Progenitor cell of endocrine pancreas (in vitro differentiated cells): ENCODE measurements around the gene CPED1. TPM values are rescaled to one million over a fixed set of nuclear protein-coding genes. Genes with fewer than 3 reads are reported as not detected.

ENCODE experiments used
- DNase-seq: peaks from one replicate; pipeline ENCODE4 v3.0.0; 2021; ENCODE audit warnings: low spot score; ENCODE audit not compliant: unreplicated experiment
- H3K27ac Mint-ChIP-seq: 2 replicates; pipeline ENCODE4 v1.8.0; 2021; ENCODE audit warnings: mild to moderate bottlenecking, moderate library complexity, mixed read lengths
- H3K27me3 Mint-ChIP-seq: 2 replicates; pipeline ENCODE4 v1.8.0; 2021; ENCODE audit warnings: mixed read lengths
- H3K36me3 Mint-ChIP-seq: 2 replicates; pipeline ENCODE4 v1.8.0; 2022; ENCODE audit warnings: mixed read lengths; ENCODE audit not compliant: insufficient read depth
- H3K4me1 Mint-ChIP-seq: 2 replicates; pipeline ENCODE4 v1.8.0; 2021; ENCODE audit warnings: low read depth, mixed read lengths
- H3K4me3 Mint-ChIP-seq: 2 replicates; pipeline ENCODE4 v1.8.0; 2021; ENCODE audit warnings: low read depth, mild to moderate bottlenecking, moderate library complexity, mixed read lengths
- H3K9me3 Mint-ChIP-seq: 2 replicates; pipeline ENCODE4 v1.8.0; 2021; ENCODE audit warnings: low read depth, mixed read lengths
- total RNA-seq: library from RNA; stranded (reverse); gene quantifications from 2 replicates; pipeline ENCODE4 v1.2.1, GENCODE V29; 2021
- TF ChIP-seq, protein P1 (sequence below): fragments of 200-600 bp; sonication (generic); IDR thresholded peaks from one replicate; pipeline ENCODE4 v1.5.0; 2021; ENCODE audit warnings: antibody characterized with exemption, mild to moderate bottlenecking; ENCODE audit not compliant: unreplicated experiment

The CPED1 gene
- total RNA-seq, 1 donor from 2014 or later, result 1.1 TPM

DNA sequence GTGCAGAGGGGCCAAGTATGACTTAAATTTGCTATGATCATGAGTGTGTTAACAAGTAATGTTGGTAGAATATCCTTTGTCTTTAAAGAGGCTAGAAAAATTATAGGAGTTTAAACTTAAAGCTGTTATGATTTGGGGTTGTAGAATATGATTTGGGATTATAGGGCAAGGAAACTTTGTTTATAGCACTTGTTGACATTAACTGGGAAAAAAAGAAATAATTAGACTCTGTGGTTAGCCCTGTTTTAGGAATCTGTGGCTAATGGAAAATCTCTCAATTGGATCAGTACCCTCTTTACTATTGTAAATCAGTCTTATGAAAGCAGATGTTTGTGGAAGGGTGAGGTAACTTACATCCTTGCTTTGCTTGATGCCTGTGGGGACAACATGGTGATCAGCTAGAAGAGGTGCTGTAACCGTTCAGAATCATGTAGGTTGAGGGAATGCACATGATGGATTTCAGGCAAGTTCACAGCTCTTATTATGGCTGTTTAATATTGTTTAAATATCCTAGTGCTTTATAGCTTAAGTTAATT, 26.8 kb upstream of the CPED1 start:
- Mint-ChIP-seq H3K9me3 (no peaks in the 10 kb centered on the region), H3K4me1 (peaks cover 2% of the 10 kb centered on the region), H3K4me3 (no peak overlapping the region), H3K36me3 (peaks cover 19% of the 10 kb centered on the region), H3K27ac (no peak overlapping the region), H3K27me3 (no peaks in the 10 kb centered on the region)
- TF ChIP-seq, protein P1, sequence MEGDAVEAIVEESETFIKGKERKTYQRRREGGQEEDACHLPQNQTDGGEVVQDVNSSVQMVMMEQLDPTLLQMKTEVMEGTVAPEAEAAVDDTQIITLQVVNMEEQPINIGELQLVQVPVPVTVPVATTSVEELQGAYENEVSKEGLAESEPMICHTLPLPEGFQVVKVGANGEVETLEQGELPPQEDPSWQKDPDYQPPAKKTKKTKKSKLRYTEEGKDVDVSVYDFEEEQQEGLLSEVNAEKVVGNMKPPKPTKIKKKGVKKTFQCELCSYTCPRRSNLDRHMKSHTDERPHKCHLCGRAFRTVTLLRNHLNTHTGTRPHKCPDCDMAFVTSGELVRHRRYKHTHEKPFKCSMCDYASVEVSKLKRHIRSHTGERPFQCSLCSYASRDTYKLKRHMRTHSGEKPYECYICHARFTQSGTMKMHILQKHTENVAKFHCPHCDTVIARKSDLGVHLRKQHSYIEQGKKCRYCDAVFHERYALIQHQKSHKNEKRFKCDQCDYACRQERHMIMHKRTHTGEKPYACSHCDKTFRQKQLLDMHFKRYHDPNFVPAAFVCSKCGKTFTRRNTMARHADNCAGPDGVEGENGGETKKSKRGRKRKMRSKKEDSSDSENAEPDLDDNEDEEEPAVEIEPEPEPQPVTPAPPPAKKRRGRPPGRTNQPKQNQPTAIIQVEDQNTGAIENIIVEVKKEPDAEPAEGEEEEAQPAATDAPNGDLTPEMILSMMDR, result no peak
- no peak for DNase-seq

DNA sequence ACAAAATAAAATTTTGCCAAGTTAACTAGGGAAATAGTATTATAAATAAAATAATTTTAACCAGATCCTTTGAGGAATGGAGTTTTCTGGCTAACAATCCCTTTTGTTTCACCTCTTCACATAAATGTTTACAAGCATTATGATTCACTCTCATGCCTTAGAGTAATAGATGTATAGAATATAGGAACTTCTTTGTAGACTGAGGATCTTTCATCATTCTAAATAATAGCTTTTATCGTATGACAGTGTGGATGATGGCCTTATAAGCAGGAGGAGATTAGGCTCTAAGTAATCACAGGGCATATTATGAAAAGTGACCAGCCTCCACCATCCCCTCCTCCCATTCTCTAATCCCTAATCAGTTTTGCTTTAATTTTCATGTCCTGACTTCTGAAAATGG, 24.4 kb upstream of the CPED1 start:
- no peak for DNase-seq
- Mint-ChIP-seq H3K4me1 (peaks cover 2% of the 10 kb centered on the region), H3K27ac (no peak overlapping the region), H3K27me3 (no peaks in the 10 kb centered on the region), H3K9me3 (no peaks in the 10 kb centered on the region), H3K4me3 (no peak overlapping the region), H3K36me3 (peaks cover 23% of the 10 kb centered on the region)
- TF ChIP-seq, protein P1, result no peak

DNA sequence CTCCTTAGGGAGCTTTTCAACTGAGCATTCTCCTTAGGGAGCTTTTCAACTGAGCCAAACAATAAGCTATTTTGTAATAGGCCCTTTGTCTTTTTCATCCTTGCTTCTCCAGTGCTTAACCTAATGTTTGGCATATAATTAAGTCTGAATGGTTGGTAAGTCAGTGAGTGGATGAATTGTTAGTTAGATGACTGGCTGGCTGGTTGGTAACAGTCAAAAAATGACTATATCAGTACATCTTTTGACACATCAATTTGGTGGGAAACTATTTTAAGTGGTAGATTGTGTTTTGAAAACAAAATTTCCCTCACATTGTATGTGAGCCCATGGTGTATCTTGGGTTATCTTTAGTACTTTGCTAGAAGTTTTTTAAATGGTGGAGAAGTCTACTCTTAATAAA, 21.6 kb upstream of the CPED1 start:
- no peaks in the 10 kb centered on the region for H3K4me1 Mint-ChIP-seq
- H3K27me3 Mint-ChIP-seq, result no peaks in the 10 kb centered on the region
- DNase-seq, result no peak
- TF ChIP-seq, protein P1, result no peak
- H3K27ac Mint-ChIP-seq, result no peak overlapping the region
- no peaks in the 10 kb centered on the region for H3K9me3 Mint-ChIP-seq
- peaks cover 26% of the 10 kb centered on the region for H3K36me3 Mint-ChIP-seq
- H3K4me3 Mint-ChIP-seq, result no peak overlapping the region

DNA sequence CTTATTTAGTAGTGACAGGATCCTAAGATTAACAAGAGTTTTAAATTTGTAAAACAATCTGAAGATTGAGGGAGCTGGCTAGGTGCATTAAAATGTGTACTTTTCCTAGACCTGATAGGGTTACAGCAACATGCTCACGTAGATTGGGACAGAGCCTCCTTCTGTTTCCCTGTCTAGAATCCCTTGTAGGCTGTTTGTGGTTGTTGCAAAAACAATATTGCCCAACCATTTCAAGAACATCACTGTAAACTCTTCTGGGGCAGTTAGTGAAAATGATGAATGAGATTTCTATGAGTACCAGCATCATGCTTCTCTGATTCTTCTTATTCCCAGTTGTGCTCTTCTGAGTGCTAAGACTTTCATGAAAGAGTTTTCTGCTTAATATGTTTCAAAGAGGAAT, 14.7 kb upstream of the CPED1 start:
- TF ChIP-seq, protein P1, result no peak
- DNase-seq, result no peak
- H3K27me3 Mint-ChIP-seq, result no peaks in the 10 kb centered on the region
- peaks cover 19% of the 10 kb centered on the region for H3K36me3 Mint-ChIP-seq
- no peak overlapping the region for H3K4me3 Mint-ChIP-seq
- no peaks in the 10 kb centered on the region for H3K9me3 Mint-ChIP-seq
- H3K4me1 Mint-ChIP-seq, result peaks cover 9% of the 10 kb centered on the region
- H3K27ac Mint-ChIP-seq, result no peak overlapping the region

DNA sequence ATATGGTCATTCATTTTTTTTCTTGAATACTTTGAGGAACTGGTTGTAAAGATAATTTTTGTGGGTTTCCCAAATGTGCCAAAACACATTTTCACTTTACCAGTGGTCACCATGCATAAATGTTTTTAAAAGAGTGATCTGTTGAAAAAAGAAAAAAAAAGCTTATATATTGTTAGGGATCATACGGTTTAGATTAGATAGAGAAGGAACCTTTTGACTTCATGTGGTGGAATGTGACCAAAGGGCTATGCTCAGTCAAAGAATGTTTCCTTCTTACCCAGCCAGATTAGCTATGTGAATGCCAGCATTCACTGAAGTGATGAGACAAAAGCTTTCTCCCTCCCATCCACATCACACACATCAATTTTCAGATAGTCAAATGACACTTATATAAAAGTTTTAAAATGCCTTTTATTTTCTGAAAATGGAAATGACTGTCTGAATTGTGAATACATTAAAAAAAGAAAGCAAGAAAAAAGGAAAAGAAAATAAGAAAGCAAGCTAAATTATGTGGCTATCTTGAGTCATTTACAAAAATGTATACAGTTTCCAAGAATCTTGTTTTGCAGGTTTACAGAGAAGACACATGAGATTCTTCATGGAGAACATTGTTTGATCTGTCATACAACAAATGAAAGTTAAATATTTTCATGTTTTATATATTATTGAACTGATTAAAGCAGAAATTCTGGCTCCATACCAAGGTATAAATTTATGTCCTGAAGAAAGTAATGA, 8.6 kb upstream of the CPED1 start:
- TF ChIP-seq, protein P1, result no peak
- Mint-ChIP-seq H3K9me3 (no peaks in the 10 kb centered on the region), H3K36me3 (peaks cover 2% of the 10 kb centered on the region), H3K4me3 (no peak overlapping the region), H3K4me1 (peaks cover 16% of the 10 kb centered on the region), H3K27ac (no peak overlapping the region), H3K27me3 (no peaks in the 10 kb centered on the region)
- DNase-seq, result no peak
